ENCODE results near the gene CLDN4. TPM values are rescaled to one million over a fixed set of nuclear protein-coding genes. Genes with fewer than 3 reads are reported as not detected.

The CLDN4 gene
- total RNA-seq, 1 experiment from 2014 or later, result not detected

DNA sequence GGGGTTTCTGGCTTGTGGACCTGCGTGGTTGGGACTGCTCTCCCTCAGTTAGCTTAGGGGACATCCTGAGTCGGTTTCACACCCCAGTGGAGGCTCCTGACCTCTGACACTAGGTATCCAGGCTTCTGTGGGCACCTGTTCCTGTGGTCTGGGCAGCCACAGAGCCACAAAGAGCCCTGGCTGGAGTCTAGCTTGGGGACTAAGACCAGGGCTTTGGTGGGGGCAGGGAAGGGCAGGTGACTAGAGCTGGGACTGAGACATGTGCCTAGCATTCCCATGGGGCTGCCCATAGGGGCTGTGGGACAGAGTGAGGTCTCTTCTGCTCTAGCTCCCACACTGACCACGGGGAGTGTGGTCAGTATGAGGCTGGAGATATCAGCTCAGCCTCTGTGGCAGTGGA is 26.1 kb downstream of the CLDN4 start:
- in situ Hi-C loops (cut with HindIII; ENCODE audit: low pct_unique_long_range_greater_than_20kb, low sequenced_read_pairs), result no loop called here
- no peak for DNase-seq (ENCODE audit: low read depth, low spot score)

DNA sequence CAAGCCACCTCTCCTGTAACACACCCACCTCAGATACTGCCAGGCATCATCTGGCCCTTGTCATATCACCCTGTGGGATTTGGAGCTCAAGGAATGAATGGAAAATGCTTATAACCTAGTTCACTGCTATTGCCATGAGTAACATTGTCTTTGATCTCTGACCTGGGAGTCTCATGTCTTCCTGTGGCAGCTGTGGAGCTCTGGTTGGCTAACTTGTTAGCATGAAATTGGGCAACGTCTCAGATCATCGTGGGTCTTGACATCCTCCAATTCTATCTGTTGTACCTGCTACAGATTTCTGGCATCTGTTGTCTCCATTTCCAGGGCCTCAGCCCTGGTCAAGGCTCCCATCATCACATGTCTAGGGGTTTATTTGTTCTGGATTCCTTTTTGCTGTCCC is 28.0 kb downstream of the CLDN4 start:
- in situ Hi-C loops (cut with HindIII; ENCODE audit: low pct_unique_long_range_greater_than_20kb, low sequenced_read_pairs), result no loop called here
- DNase-seq (ENCODE audit: low read depth, low spot score), result no peak

DNA sequence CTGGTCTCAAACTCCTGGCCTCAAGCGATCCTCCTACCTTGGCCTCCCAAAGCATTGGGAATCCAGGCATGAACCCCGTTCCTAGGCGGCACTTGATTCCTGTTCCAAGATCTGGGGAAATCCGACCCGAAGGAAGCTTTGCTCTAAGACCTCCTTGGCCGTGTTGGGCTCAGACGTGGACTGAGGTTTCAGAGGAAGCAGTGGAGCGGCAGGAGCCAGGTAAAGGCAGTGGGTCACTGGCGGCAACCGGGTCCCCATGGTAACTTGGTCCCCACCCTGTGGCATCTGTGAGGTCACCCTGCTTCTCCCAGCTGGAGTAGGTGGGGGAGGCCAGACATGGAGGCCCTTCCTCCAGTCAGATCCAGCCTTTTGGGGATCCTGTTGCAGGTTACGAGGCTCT is 30.1 kb downstream of the CLDN4 start, which contains the start of gene TMEM270:
TMEM270 (plus strand) TSS at position 301 of the 400 bp plus-strand sequence; CDS start at position 337, 36 bp downstream.
- DNase-seq (ENCODE audit: low read depth, low spot score), result no peak
- in situ Hi-C loops (cut with HindIII; ENCODE audit: low pct_unique_long_range_greater_than_20kb, low sequenced_read_pairs), result no loop called here

DNA sequence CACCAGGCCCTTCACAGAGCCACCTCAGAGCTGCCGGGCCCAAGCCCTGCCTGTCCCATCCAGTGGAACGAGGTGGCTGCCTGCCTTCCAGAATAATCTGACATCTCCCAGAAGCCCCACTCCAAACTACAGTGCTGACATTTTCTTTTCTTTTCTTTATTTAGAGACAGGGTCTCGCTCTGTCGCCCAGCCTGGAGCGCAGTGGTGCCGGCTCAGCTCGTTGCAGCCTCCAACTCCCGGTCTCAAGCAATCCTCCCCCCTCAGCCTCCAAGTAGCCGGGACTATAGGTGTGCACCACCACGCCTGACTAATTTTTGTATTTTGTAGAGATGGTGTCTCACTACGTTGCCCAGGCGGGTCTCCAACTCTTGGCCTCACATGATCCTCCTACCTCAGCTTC is 30.5 kb downstream of the CLDN4 start:
- in situ Hi-C loops (cut with HindIII; ENCODE audit: low pct_unique_long_range_greater_than_20kb, low sequenced_read_pairs), result no loop called here
- DNase-seq (ENCODE audit: low read depth, low spot score), result no peak

DNA sequence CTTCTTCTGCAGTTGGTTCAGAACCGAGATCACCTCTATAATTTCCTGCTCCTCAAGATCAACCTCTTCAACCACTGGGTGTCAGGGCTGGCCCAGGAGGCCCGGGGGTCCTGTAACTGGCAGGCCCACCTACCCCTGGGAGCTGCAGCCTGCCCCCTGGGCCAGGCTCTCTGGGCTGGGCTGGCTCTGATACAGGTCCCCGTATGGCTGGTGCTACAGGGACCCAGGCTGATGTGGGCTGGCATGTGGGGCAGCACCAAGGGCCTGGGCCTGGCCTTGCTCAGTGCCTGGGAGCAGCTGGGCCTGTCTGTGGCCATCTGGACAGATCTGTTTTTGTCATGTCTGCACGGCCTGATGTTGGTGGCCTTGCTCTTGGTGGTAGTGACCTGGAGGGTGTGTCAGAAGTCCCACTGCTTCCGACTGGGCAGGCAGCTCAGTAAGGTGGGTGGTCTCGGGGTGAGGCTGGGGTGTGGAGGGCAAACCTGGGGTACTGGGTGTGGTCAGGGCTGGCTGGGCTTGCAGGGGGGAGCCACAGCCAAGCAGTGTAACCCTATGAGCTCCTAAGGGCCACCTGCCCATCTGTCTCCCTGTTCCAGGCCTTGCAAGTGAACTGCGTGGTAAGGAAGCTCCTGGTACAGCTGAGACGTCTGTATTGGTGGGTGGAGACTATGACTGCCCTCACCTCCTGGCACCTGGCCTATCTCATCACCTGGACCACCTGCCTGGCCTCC is 34.4 kb downstream of the CLDN4 start:
- no peak for DNase-seq (ENCODE audit: low read depth, low spot score)
- in situ Hi-C loops (cut with HindIII; ENCODE audit: low pct_unique_long_range_greater_than_20kb, low sequenced_read_pairs), result no loop called here

DNA sequence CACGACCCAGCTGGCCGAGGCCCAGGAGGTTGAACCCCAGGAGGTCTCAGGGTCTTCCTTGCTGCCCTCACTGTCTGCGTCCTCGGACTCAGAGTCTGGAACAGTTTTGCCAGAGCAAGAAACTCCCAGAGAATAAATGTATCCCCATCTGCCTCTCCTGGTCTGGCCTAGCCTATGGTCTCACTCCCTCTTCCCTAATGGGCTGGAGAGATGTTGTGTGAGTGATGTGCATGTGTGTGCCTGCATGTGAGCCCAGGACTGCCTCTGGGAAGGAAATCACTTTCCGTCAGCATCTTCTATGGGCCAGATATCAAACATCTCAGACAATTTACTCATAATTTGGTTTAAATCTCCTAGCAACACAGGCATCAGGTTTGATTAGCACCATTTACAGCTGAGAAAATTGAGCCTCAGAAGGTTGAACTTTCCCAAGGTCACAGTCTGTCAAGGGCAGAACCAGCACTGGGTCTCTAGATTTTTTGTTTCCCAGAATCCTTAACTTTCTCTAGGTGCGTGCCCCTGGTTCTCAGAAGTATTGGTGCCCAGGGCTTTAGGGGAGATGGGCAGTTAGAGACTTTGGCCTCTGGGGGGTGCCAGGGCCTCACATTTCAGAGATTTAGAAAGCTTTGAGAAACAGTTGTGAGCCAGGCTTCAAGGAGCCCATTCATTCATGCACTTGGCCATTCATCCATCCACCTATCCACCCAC is 35.1 kb downstream of the CLDN4 start:
- in situ Hi-C loops (cut with HindIII; ENCODE audit: low pct_unique_long_range_greater_than_20kb, low sequenced_read_pairs), result no loop called here
- peak; percentile 84 for DNase-seq (ENCODE audit: low read depth, low spot score)

DNA sequence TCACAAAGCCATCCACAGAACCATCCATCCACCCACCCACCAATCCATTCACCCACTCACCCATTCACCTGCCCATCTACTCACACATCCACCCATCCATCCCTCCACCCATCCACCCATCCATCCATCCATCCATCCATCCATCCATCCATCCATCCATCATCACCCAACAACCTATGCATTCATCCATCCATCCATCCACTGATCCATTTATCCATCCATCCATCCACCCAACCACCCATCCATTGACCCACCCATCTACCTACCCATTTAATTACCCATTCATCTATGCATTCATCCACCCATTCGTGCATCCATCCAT is 35.6 kb downstream of the CLDN4 start:
- no peak for DNase-seq (ENCODE audit: low read depth, low spot score)
- in situ Hi-C loops (cut with HindIII; ENCODE audit: low pct_unique_long_range_greater_than_20kb, low sequenced_read_pairs), result no loop called here

DNA sequence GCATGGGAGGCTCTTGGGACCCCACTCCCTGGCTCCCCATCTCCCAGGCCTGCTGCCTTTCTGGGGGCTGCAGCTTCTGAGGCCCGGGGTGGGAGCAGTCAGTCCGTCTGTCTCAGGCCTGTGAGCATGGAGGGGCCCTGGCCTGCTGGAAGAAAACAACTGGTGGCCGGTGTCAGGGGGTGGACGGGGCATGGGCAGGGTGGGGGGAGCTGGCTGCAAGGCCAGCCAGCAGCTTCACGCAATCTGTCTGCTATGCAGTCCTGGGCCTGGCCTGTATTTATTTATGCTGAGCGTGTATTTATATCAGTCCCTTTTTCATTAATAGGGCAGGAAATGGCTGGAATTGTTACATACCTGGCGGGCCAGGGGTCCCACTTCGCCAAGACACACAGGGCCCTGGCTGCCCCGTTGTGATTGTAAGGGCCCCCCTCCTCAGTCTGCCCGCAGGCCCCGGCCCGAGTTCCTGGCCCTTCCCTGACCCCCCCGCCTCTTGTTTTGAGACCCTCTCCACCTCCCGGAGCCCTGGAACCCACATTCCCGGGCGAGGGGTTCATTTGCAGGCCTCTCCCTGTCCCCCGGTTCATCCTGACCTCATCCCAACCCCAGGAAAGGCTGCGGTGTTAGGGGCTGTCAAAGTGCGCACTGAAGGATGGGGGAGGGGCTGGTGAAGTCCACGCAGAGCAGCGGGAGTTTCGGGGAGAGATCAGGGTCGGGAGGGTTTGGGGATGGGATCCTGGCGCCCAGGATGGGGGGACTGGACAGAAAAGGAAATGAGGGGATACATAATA is 38.4 kb downstream of the CLDN4 start:
- in situ Hi-C loops (cut with HindIII; ENCODE audit: low pct_unique_long_range_greater_than_20kb, low sequenced_read_pairs), result no loop called here
- no peak for DNase-seq (ENCODE audit: low read depth, low spot score)

DNA sequence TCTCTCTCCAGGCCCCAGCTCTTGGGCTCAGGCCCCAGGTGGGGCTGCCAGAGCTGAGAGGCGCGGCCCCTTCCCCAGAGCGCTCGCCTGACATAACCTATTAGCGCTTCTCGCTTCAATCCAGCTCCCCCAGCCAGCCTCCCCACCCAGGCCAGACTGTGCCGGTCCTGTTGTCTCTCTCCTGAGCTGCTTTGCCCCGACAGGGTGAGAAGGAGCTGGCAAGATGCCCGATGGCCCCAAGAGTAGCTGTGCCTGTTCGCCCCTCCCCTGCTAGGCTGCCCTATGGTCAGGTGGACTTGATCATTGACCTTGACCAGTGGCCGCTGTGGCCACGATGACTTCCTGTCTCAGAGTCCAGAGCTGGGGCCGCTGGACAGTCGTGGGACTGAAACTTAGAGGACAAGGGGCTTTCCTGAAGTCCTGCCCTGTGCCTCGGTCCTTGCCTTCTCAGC is 39.3 kb downstream of the CLDN4 start:
- no peak for DNase-seq (ENCODE audit: low read depth, low spot score)
- in situ Hi-C loops (cut with HindIII; ENCODE audit: low pct_unique_long_range_greater_than_20kb, low sequenced_read_pairs), result no loop called here

DNA sequence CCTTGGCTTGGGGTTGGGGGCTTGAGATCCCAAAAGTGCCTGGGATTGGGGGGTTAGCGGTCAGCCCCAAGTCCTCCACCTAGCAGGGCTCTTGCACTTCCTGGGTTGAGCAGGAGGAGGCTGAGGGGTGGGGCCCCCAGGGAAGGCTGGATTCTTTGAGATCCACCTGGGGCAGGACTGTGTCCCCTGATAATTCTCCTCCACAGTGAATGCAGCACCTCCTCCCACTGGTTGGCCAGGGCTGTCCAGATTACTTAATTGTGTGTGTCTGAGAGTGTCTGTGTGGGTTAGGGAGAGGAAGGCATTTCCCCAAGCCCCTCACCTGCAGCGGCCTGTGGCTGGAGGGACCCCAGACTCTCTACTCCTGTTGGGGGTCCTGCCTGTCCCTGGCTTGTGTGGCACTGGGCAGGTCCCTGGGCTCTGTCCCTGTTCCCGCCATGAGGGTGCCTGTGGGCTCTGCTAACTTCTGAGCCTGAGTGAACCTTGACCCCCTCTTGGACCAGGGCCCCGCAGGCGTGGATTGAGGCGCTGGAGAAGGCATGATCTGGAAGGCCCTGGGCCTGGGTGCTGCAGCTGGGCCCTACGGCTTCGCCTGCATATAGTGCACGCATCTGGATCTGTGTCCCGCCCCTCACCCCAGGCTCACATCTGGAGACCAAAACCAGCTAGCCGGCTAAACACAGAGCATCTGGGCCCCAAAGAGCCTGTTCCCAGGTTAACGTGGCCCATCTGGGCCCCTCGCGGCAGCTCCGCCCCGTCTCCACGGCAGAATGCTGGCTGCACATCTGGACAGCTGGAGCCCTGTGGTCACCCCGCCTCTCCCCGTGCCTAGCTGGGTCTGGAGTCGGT is 40.6 kb downstream of the CLDN4 start:
- no peak for DNase-seq (ENCODE audit: low read depth, low spot score)
- in situ Hi-C loops (cut with HindIII; ENCODE audit: low pct_unique_long_range_greater_than_20kb, low sequenced_read_pairs), result no loop called here

DNA sequence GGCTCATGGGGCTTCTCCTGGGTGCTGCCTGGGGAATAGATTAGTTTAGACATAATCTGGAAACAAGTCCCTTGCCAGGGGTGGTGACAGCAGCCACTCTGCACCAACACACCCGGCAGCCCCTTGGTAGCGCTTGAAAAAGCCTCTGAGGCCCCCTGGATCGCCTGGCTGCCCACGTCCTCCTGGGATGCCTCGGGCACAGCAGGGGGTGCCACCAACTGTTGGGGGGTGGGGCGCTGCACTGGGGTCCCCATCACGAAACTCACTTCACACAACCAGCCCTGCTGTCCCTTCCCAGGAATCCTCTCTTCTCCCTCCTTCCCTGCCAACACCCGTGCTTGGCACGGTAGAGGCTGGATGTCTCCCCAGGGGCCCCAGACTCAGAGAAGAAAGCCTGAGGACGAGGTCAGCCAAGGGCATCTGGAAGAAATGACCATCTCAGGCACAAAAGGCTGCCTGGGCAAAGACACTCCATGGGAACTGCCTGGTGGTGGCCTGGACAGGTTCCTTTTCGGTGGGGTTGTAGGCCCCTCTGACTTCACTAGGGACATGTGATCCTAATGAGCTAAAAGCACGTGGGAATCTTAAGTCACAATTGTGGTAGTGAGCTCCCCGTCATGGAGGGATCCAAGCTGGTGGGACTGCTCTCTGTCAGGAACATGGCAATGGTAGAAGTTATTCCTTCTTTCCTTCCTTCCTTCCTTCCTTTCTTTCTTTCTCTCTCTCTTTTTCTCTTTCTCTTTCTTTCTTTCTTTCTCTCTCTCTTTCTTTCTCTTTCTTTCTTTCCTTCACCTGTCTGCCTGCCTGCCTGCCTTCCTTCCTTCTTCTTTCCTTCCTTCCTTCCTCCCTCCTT is 41.5 kb downstream of the CLDN4 start:
- in situ Hi-C loops (cut with HindIII; ENCODE audit: low pct_unique_long_range_greater_than_20kb, low sequenced_read_pairs), result no loop called here

DNA sequence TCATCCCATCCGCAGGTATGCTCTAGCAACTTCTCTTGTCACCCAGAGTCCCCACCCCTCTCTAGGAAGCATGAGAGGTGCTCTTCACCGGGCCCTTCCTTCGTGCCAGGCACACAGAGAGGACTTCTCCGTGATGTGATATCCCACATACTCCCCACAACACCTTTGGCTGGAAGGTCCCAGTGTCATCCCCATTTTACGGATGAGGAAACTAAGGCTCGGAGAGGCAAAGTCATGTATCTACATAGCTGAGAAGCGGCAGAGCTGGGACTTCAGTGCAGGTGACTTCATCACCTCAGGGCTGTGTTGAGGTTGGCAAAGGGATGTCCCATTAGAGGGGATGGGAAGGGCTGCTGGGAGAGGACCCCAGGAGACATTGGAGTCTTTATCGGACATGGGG is 45.6 kb downstream of the CLDN4 start:
- in situ Hi-C loops (cut with HindIII; ENCODE audit: low pct_unique_long_range_greater_than_20kb, low sequenced_read_pairs), result no loop called here
- DNase-seq (ENCODE audit: low read depth, low spot score), result no peak

More for the DNA sequence above, 41.5 kb downstream of the CLDN4 start:
- DNase-seq (ENCODE audit: low read depth, low spot score), result no peak

DNA sequence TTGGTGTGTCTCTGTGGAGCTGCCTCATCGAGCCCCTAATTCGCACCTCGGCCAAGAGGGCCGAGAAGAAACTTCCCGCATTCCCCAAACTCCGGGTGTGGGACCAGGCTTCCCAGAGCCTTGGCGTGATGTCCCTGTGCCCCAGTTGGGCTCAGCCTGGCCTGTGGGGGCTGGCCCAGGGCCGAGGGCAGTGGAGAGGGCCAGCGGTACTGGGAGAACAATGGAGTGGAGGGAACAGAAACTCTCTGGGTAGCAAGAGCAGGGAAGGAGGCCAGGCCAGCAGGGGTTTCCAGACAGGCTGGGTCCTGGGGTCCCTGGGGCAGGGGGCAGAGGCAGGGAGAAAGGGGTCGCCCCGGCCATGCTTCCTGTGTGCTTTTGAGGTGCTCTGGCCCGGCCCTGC is 46.2 kb downstream of the CLDN4 start:
- in situ Hi-C loops (cut with HindIII; ENCODE audit: low pct_unique_long_range_greater_than_20kb, low sequenced_read_pairs), result no loop called here
- no peak for DNase-seq (ENCODE audit: low read depth, low spot score)

DNA sequence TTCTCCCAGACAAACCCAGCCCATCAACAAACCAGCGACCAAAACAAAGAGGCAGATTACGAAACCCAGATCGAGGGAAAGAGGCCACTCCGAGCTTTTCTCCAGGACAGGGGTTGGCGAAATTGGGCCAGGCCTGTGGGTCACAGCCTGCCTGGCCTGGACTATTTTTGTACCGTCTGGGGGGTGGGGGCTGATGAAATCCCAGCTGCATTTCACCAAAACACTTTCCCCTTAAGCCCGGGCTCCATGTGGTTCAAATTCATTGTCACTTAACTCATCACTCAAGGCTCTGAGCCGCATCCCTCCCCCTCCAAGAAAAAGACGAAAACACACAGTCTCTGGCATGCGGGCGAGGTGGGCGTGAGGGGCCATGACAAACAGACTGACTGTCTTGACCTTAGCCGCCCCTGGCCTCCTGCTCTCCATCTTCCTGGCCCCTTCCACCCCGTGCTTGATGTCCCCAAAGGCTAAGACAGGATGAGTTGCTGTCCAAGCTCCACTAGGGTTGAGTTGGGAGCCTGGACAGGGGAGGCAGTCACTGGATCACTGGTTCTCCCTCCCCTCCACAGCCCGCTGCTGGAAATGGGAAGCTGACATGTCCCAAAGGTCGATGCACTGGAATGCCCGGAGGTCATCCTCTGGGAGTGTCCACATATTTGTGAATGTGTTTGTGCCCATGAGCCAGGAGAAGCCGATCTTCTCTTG is 49.3 kb downstream of the CLDN4 start:
- DNase-seq (ENCODE audit: low read depth, low spot score), result no peak
- in situ Hi-C loops (cut with HindIII; ENCODE audit: low pct_unique_long_range_greater_than_20kb, low sequenced_read_pairs), result no loop called here

DNA sequence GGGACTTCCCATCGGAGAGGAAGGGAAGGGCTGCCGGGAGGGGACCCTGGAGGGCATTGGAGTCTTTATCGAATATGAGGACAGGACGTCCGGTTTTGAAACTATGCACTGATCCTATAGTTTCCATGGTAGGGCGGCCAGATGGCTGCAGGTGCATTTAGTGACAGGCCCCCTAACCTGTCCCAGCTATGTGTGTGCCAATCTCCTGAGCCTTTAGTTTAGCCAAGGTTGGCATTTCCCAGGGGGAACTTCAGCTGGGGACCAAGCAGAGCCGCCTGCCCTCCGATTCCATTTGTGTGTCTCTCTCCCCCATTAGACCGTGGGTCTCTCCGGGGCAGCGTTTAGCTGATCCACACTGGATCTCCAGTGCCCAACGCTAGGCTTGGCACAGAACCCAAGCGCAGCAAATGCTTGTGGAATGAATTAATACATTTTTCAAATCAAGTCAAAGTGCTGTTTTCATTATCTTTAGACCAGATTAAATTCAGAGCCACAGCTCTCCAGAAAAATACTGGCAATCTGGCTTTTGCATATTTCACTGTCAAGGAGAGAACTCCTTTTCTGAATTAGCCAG is 50.0 kb downstream of the CLDN4 start:
- in situ Hi-C loops (cut with HindIII; ENCODE audit: low pct_unique_long_range_greater_than_20kb, low sequenced_read_pairs), result no loop called here
- no peak for DNase-seq (ENCODE audit: low read depth, low spot score)

Measured in SK-MEL-5 (cell line).